ENCODE measurements around the gene BYSL.
A peak's percentile ranks its signal among the peaks of the same experiment; 100 is the strongest.

The BYSL gene

DNA sequence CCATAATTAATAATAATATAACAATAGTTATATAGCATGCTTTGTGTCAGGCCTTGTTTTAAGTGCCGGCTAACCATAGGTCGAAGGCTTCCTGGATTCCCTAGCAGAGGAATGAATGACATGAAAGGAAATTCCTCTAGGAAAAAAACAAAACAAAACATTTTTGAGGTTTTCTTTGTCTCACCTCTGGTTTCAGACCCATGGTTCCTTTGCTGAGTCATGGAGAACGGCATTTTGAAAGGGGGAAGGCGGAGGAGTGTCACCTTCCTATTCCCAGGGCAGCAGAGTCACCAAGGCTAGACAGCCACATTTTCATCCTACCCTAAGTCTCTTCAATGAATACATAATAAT is 45.6 kb downstream of the BYSL start:
- Histone ChIP-seq H3K4me1 (ENCODE audit: insufficient read depth, low read length) (peaks cover 30% of the 10 kb centered on the region), H3K9me3 (ENCODE audit: insufficient read depth, low read depth, low read length) (no peaks in the 10 kb centered on the region), H3K27ac (ENCODE audit: low read length) (no peak overlapping the region), H3K9ac (ENCODE audit: low read depth, low read length) (peak overlapping the region; percentile 47; the same call in 1 of the 2 replicates), H3K36me3 (ENCODE audit: insufficient read depth, low read depth, low read length) (no peaks in the 10 kb centered on the region), H3K27me3 (ENCODE audit: insufficient read depth, low read length) (peaks cover 6% of the 10 kb centered on the region; the same call in 1 of the 2 replicates), H3K4me3 (ENCODE audit: low read length) (no peak overlapping the region)

DNA sequence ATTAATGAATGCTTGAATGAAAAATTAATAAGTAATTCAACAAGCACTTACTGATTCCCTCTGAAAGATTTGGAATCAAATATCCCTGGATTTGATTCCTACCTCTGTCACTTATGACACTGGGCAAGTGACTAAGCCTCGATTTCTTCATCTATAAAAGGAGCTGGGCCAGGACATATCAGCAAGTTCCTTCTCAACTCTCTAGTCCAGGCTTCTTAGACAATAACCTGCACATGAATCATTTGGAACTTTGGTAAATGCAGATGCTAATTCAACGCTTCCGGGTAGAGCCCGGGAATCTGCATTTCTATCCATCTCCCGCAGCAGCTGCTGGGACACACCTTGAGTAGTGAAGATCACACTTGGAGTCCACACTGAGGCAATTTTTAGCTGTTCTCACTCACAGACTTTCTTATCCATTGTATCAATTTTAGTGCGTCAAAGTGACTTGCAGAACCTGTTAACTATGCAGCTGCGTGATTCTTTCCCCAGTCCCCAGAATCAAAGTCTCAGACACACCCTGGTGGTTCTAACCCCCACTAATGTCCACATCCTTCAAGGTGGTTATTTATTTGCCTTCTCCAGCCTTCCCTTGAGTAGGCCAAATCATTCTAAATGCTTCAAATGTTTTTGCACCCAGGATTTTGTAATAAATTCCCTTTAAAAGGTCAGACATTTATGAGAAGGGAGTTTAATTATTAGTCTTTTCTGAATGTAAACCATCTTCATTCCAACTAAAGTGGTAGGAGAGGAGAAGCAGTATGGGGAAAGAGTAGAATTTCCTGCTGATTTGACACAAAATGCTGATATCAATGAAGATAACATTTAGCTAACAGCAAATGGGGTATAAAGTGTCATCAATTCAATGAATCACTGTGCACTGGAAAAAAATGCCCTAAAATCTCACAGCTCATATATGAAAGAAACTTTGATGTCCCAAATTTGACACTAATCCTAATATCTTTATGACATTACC is 46.3 kb downstream of the BYSL start:
- H3K4me3 ChIP-seq (ENCODE audit: low read length) = no peak overlapping the region
- peak overlapping the region; percentile 42; the same call in 1 of the 2 replicates for H3K9ac ChIP-seq (ENCODE audit: low read depth, low read length)
- H3K27ac ChIP-seq (ENCODE audit: low read length) = no peak overlapping the region
- no peaks in the 10 kb centered on the region for H3K9me3 ChIP-seq (ENCODE audit: insufficient read depth, low read depth, low read length)
- peaks cover 30% of the 10 kb centered on the region for H3K4me1 ChIP-seq (ENCODE audit: insufficient read depth, low read length)
- no peaks in the 10 kb centered on the region for H3K36me3 ChIP-seq (ENCODE audit: insufficient read depth, low read depth, low read length)
- H3K27me3 ChIP-seq (ENCODE audit: insufficient read depth, low read length) = peaks cover 6% of the 10 kb centered on the region; the same call in 1 of the 2 replicates

DNA sequence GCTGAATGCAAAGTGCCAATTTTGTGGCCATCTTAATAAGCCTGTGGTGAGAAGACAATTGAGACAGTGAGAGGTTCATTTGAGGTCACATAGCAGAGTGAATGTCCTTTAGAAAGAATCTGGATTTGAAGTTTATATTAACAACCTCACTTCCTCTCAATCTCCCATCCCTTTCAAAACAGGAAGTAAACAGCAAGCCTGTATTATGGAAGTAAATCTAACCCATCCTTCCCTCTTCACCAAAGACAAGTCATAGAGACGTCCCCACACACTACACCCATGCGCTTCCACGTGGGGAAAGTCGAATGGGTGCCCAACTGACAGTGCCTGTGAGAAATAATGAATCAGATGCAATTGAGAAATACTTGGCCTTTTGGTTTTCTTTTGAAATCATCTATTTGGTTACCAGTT is 49.1 kb downstream of the BYSL start:
- no peak overlapping the region for H3K27ac ChIP-seq (ENCODE audit: low read length)
- no peaks in the 10 kb centered on the region for H3K27me3 ChIP-seq (ENCODE audit: insufficient read depth, low read length)
- H3K9ac ChIP-seq (ENCODE audit: low read depth, low read length) = no peak overlapping the region
- no peaks in the 10 kb centered on the region for H3K9me3 ChIP-seq (ENCODE audit: insufficient read depth, low read depth, low read length)
- peaks cover 18% of the 10 kb centered on the region for H3K4me1 ChIP-seq (ENCODE audit: insufficient read depth, low read length)
- no peak overlapping the region for H3K4me3 ChIP-seq (ENCODE audit: low read length)
- H3K36me3 ChIP-seq (ENCODE audit: insufficient read depth, low read depth, low read length) = no peaks in the 10 kb centered on the region

DNA sequence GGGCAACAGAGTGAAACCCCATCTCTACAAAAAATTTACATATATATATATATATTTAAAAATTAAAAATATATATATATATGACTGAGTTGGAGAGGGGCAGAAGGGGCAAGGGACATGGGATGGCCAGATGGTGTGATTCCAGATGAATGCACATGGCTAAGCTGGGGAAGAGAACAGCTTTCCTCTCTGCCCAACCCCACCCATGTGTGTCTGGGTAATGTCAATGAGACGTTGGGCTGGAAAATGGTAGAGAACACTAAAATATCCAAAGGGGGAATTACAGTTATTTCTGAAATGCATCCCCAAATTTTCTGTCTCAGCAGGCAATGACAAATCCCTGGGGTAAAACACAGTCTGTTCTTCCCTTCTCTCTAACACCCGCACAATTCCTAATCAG is 51.5 kb downstream of the BYSL start:
- H3K27me3 ChIP-seq (ENCODE audit: insufficient read depth, low read length) = no peaks in the 10 kb centered on the region
- H3K36me3 ChIP-seq (ENCODE audit: insufficient read depth, low read depth, low read length) = no peaks in the 10 kb centered on the region
- H3K9ac ChIP-seq (ENCODE audit: low read depth, low read length) = no peak overlapping the region
- H3K4me1 ChIP-seq (ENCODE audit: insufficient read depth, low read length) = peaks cover 2% of the 10 kb centered on the region; the same call in 1 of the 2 replicates
- H3K9me3 ChIP-seq (ENCODE audit: insufficient read depth, low read depth, low read length) = no peaks in the 10 kb centered on the region
- no peak overlapping the region for H3K4me3 ChIP-seq (ENCODE audit: low read length)
- H3K27ac ChIP-seq (ENCODE audit: low read length) = no peak overlapping the region

DNA sequence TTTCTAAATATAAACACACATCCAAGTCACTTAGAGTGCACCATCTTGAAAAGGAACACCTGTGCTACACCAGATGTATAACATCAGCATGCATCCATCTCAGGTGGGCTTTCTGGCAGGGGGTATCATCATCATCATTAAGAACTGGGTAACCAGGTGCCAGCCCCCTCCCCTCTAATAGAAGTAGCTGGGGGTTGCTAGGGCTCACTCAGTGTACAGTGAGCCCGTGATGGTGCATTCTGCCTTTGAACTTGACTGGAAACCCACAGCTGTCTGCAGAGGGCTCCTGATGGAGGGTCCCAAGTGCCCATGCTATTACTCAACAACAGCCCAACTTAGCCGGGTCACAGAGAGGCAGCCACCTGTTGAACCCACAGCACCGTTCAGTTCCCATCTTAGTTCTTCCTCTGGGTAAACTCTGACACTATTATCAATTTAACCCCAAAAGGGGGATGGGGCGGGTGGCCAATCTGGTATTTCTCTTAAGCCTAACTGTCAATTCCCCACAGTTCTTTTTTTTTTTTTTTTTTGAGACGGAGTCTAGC is 53.1 kb downstream of the BYSL start:
- no peak overlapping the region for H3K9ac ChIP-seq (ENCODE audit: low read depth, low read length)
- no peaks in the 10 kb centered on the region for H3K36me3 ChIP-seq (ENCODE audit: insufficient read depth, low read depth, low read length)
- no peaks in the 10 kb centered on the region for H3K27me3 ChIP-seq (ENCODE audit: insufficient read depth, low read length)
- H3K9me3 ChIP-seq (ENCODE audit: insufficient read depth, low read depth, low read length) = no peaks in the 10 kb centered on the region
- H3K4me1 ChIP-seq (ENCODE audit: insufficient read depth, low read length) = no peaks in the 10 kb centered on the region
- H3K4me3 ChIP-seq (ENCODE audit: low read length) = no peak overlapping the region
- no peak overlapping the region for H3K27ac ChIP-seq (ENCODE audit: low read length)

DNA sequence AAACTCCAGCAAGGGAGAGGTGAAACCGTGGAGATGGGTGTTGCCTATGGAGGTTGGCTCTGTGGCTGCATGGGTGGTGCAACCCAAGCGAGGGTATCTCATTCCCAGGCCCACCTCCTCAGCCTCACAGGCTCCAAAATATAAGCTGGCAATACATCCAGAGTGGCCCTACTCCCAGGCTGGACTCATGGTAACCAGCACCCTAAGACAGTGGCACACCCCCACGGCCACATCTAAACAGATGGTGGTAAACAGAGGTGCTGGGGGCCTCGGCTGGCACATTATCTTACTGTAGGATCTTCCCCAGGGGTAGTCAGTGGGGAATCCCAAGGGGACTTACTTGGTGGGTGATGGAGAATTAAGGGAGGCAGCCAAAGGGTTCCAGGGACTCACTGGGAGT is 54.0 kb downstream of the BYSL start:
- Histone ChIP-seq H3K27me3 (ENCODE audit: insufficient read depth, low read length) (no peaks in the 10 kb centered on the region), H3K4me3 (ENCODE audit: low read length) (no peak overlapping the region), H3K4me1 (ENCODE audit: insufficient read depth, low read length) (no peaks in the 10 kb centered on the region), H3K9ac (ENCODE audit: low read depth, low read length) (no peak overlapping the region), H3K36me3 (ENCODE audit: insufficient read depth, low read depth, low read length) (no peaks in the 10 kb centered on the region), H3K9me3 (ENCODE audit: insufficient read depth, low read depth, low read length) (no peaks in the 10 kb centered on the region), H3K27ac (ENCODE audit: low read length) (no peak overlapping the region)

DNA sequence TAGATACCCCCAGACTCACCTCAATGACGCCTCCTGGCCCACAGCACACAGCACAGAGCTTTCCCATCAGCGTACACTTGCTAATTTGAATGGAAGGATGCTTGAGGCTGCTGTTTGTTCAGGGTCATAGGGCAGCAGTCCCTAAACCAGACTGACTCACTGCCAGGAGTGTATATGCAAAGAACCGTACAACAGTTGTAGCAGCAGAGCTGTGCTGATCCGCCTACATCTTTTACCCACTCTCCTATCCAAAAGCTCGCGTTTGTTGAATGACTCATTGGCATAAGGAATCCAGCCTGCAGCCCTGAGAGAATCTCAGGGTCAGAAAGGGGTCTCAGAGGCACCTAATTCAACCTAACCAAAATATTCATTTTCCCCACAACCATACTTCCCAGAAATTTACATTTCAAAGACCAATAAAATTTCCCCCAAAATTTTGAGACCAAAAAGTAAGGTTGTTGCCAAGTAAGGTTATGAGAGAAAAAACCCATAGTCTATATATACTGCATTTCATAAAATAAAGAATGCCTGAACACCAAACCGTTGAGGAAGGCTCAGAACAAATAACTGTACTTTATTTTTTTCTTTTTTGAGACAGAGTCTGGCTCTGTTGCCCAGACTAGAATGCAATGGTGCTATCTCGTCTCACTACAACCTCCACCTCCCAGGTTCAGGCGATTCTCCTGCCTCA is 55.6 kb downstream of the BYSL start:
- Histone ChIP-seq H3K9ac (ENCODE audit: low read depth, low read length) (no peak overlapping the region), H3K27me3 (ENCODE audit: insufficient read depth, low read length) (no peaks in the 10 kb centered on the region)

More for the DNA sequence above, 55.6 kb downstream of the BYSL start:
- no peaks in the 10 kb centered on the region for H3K36me3 ChIP-seq (ENCODE audit: insufficient read depth, low read depth, low read length)
- H3K4me3 ChIP-seq (ENCODE audit: low read length) = no peak overlapping the region
- H3K27ac ChIP-seq (ENCODE audit: low read length) = no peak overlapping the region
- H3K4me1 ChIP-seq (ENCODE audit: insufficient read depth, low read length) = no peaks in the 10 kb centered on the region
- no peaks in the 10 kb centered on the region for H3K9me3 ChIP-seq (ENCODE audit: insufficient read depth, low read depth, low read length)
